Cardiac fibroblast (primary cell): Measurements from ENCODE around the gene RNH1.

Experiments
- DNase-seq, 2 donors: peaks; one replicate each; pipeline versions ENCODE4 v3.0.0 to v3.0.0-alpha.2; 2010; ENCODE audit warnings: low read depth in 2 of 2
- H3K4me3 ChIP-seq, 2 donors: replicated peaks in 1 of 2; 1 replicate in 1 of 2; 2 replicates in 1 of 2; pipeline ENCODE4 v1.5.1; 2011; ENCODE audit warnings: low read depth in 2 of 2, low read length in 2 of 2, mild to moderate bottlenecking in 2 of 2, moderate library complexity in 1 of 2
- TF ChIP-seq, protein P1 (sequence below): IDR thresholded peaks from one replicate; pipeline ENCODE4 v1.5.1; 2011; ENCODE audit warnings: low read depth, mild to moderate bottlenecking, low read length, inconsistent platforms

The RNH1 gene

DNA sequence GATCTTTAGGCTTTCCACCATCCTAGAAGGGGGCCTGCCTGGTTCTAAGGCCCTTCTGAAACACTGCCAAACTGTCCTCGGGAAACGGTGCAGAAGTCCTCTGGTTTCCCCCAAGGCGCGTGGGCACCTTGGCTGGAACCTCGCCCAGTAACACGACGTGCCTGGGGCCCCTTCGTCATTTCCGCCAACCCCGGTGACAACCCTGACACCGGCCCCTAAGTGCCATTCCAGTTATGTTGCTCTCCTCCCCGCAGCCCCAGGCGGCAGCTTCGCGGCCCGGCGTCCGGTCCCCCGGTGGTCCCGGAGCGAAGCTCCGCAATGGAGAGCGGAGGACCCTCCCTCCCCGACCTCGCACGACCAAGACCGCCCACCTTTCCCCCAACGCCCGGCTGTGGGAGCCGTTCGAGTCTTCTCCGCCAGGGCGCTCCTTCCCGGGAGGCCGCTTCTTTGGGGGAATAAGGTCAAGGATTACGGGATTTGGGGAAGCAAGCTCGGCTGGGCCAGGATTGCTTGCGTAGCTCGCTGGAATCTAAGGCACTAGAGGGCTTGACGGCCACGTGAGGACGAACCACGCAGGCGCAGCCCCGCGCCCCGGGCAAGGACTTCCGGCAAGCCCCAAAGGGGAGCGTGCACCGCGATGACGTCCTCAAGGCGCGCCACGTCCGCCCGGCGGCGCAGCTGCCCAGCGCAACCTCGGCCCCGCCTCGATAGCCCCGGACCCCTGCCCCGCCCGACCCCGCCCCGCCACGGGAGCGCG, 626 bp downstream of the RNH1 start:
- peak overlapping the region; percentile 90 to 92 for H3K4me3 ChIP-seq
- TF ChIP-seq, protein P1, sequence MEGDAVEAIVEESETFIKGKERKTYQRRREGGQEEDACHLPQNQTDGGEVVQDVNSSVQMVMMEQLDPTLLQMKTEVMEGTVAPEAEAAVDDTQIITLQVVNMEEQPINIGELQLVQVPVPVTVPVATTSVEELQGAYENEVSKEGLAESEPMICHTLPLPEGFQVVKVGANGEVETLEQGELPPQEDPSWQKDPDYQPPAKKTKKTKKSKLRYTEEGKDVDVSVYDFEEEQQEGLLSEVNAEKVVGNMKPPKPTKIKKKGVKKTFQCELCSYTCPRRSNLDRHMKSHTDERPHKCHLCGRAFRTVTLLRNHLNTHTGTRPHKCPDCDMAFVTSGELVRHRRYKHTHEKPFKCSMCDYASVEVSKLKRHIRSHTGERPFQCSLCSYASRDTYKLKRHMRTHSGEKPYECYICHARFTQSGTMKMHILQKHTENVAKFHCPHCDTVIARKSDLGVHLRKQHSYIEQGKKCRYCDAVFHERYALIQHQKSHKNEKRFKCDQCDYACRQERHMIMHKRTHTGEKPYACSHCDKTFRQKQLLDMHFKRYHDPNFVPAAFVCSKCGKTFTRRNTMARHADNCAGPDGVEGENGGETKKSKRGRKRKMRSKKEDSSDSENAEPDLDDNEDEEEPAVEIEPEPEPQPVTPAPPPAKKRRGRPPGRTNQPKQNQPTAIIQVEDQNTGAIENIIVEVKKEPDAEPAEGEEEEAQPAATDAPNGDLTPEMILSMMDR, result no peak
- DNase-seq, result peak; percentile 98 to 99

DNA sequence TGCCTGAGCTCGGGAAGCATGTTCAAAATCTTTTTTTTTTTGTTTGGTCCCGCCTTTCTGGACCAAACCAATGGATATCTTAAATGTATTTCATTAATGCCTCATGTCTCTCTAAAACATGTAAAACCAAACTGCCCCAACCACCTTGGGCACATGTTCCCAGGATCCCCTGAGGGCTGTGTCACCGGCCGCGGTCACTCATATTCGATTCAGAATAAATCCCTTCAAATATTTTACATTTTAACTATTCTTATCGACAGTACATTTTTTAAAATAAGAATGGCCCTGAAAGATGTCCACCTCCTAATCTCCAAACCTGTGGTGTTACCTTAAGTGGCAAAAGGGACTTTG, 2.1 kb downstream of the RNH1 start:
- DNase-seq, result no peak
- H3K4me3 ChIP-seq, result peak overlapping the region; percentile 61 to 70
- TF ChIP-seq, protein P1, result no peak

DNA sequence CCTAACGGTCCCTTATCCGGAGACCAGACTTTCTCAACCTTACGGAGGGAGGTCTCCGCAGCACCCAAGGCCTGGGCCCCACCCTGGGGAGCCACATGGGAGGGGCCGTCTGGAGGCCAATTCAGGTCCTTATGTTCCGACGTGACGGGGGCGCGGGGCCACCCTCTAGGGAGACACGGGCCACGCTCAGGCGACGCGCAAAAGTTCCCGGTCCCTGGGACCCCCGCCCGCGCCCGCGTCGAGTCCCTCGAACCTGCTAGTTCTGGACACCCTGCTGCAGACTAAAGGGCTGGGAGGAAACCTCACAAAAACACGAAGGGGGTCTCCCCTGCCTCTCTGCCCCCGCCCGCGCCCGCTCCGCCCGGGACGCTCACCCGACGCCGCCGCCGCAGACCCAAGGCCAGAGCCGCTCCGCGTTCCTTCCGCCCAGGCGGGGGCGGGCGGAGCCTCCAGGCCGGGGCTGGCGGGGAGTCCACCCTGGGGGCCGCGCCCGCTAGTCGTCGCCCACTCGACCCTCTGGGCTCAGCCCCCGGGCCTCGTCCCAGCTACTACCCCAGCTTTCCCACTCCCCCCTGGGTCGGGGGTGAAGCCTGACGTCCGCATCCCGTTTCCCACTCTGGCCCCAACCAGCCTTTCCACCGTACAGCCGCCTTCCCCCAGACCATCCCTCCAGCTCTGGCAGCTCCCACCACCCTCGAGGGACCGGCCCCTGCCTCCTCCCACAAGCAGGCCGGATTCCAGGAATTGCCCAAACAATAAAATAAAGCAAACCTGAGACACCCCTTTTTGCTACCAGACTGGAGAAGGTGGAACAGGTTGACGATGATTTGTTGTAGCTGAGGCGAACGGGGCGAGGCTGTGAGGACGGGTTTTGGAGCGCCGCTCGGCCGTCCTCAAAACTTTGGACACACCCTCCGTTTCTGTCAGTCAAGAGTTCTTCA, 2.7 kb downstream of the RNH1 start:
- TF ChIP-seq, protein P1, result no peak
- H3K4me3 ChIP-seq, result peak overlapping the region; percentile 61 to 70
- DNase-seq, result peak; percentile 68 to 81

DNA sequence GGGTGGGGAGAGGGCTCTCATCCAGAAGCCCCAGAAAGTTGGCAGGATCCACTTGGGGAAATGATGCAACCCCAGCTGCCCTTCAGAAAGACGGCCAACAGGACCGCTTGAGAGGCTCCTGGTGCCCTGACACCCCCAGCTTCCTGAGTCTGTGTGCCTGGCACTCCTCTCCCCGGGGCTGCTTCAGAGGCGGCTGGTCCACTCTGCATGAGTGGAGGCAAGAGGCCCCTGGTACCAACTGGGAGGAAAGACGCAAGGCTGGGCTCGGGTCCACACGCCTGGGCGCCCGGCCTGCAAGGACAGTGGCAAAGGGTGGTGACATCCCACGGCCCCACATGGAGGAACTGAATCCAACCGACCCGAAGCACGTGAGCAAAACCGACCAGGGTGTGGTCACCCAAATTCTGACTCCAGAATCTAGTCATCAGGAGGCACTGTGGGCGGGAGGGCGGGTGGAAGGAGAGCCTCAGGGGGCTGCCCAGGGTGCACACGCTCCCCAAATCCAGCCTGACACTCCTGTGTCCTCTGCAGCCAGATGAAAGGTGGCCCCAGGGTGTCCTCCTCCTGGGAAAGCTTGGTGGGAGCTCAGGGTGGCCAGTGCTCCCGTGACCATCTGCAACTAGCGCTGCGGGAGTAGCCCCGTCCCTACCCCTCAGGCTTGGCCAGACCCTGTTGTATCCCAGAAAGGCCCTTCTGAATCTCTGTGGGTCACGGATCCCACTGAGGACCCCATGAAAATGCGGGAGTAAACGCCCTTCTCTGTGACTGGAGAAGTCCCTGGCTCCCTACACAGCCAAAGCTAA, 3.7 kb downstream of the RNH1 start:
- TF ChIP-seq, protein P1, result no peak
- DNase-seq, result peak; percentile 56 to 86
- H3K4me3 ChIP-seq, result peak overlapping the region; percentile 61 to 70

DNA sequence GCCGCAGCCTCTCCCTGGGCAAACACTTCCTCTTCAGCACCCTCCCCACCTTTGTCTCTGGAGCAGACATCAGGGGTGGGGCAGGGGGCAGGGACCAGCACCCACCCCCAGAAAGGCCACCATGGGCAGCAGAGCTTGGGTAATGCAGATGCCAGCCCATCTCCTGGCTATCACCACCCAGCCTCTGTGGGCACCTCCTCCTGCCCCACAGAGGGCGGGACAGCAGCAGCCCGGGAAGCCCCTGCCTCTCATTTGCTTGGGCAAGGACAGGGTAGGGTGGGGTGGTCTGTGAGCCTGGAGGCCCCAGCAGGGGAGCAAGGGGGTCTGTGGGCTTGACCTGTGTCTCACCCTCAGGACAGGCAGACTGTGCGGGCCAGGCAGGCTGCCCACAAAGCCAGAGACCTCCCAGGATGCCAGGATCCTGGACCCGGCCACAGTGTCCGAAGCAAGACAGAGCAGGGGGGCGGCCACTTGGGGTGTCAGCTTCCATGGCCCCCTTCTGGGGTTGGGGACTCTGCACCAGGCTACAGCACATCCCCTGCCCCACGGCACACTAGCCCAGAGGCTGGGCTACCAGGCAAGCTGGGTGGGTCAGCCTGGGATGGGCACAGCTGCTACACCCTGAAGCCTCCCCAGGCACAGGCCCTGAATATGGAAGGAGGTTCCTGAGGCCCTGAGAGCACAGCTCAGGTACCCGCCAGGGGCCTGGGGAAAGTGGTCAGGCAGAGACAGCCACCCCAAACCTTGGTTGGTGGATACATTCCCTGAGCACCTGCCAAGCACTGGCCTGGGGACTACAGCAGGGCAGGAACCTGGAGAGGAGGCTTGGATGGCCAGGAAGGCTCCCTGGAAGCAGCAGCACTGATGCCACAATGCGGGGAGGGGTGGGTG, 4.5 kb downstream of the RNH1 start:
- peak overlapping the region; percentile 16 to 70 for H3K4me3 ChIP-seq
- TF ChIP-seq, protein P1, result no peak
- no peak for DNase-seq
